MM.1S (cell line): ENCODE measurements around the gene HDAC1.

Experiments
- DNase-seq: peaks from one replicate; pipeline ENCODE4 v3.0.0-alpha.2; 2015
- H2AFZ ChIP-seq: fragments of 300-600 bp; sonication (generic); 2 replicates; pipeline ENCODE4 v1.6.0; 2016; ENCODE audit warnings: antibody characterized with exemption, low read length
- H3F3A ChIP-seq: fragments of 300-600 bp; sonication (generic); 2 replicates; pipeline ENCODE4 v1.6.1; 2016; ENCODE audit warnings: mild to moderate bottlenecking, antibody characterized with exemption, low read length, moderate library complexity, mixed read lengths; ENCODE audit not compliant: insufficient read depth
- H3K27ac ChIP-seq: fragments of 300-600 bp; sonication (generic); 2 replicates; pipeline ENCODE4 v1.5.1; 2016; ENCODE audit warnings: mild to moderate bottlenecking, low read length
- H3K27me3 ChIP-seq: fragments of 300-600 bp; sonication (generic); replicated peaks from 2 replicates; pipeline ENCODE4 v1.6.0; 2016; ENCODE audit warnings: low read length; ENCODE audit not compliant: insufficient read depth
- H3K36me3 ChIP-seq: fragments of 300-600 bp; sonication (generic); replicated peaks from 2 replicates; pipeline ENCODE4 v1.6.1; 2016; ENCODE audit warnings: mild to moderate bottlenecking, low read length, mixed read lengths; ENCODE audit not compliant: insufficient read depth
- H3K4me1 ChIP-seq: fragments of 300-600 bp; sonication (generic); 2 replicates; pipeline ENCODE4 v1.6.1; 2016; ENCODE audit warnings: low read length, mixed read lengths
- H3K4me2 ChIP-seq: fragments of 300-600 bp; sonication (generic); 2 replicates; pipeline ENCODE4 v1.6.0; 2016; ENCODE audit warnings: low read depth, low read length
- H3K4me3 ChIP-seq: fragments of 300-600 bp; sonication (generic); 2 replicates; pipeline ENCODE4 v1.5.1; 2016; ENCODE audit warnings: low read length, mixed read lengths
- H3K79me2 ChIP-seq: fragments of 300-600 bp; sonication (generic); 2 replicates; pipeline ENCODE4 v1.6.1; 2016; ENCODE audit warnings: mixed run types, low read length, mixed read lengths
- H3K9ac ChIP-seq: fragments of 300-600 bp; sonication (generic); 2 replicates; pipeline ENCODE4 v1.6.1; 2016; ENCODE audit warnings: low read length, mixed read lengths
- H3K9me2 ChIP-seq: fragments of 300-600 bp; sonication (generic); replicated peaks from 2 replicates; pipeline ENCODE4 v1.6.1; 2016; ENCODE audit warnings: mild to moderate bottlenecking, low read length, mixed read lengths; ENCODE audit not compliant: insufficient read depth
- H3K9me3 ChIP-seq: fragments of 300-600 bp; sonication (generic); replicated peaks from 2 replicates; pipeline ENCODE4 v1.6.1; 2016; ENCODE audit warnings: mild to moderate bottlenecking, low read length, mixed read lengths; ENCODE audit not compliant: insufficient read depth
- H4K20me1 ChIP-seq: fragments of 300-600 bp; sonication (generic); 2 replicates; pipeline ENCODE4 v1.6.1; 2016; ENCODE audit warnings: mild to moderate bottlenecking, low read length, moderate library complexity, mixed read lengths; ENCODE audit not compliant: insufficient read depth
- EZH2 ChIP-seq: fragments of 300-600 bp; sonication (generic); optimal IDR thresholded peaks from 2 replicates; pipeline ENCODE3; 2017; ENCODE audit warnings: low read depth, mild to moderate bottlenecking, antibody characterized with exemption, low read length, mixed read lengths
- EZH2phosphoT487 ChIP-seq: fragments of 300-600 bp; sonication (generic); IDR thresholded peaks from 2 replicates; pipeline ENCODE4 v1.6.1; 2018; ENCODE audit warnings: antibody characterized with exemption, low read length
- TF ChIP-seq, protein P1 (sequence below): fragments of 300-600 bp; sonication (generic); IDR thresholded peaks from 2 replicates; pipeline ENCODE4 v1.5.1; 2016; ENCODE audit warnings: antibody characterized with exemption, low read length, mixed read lengths

HDAC1 gene

DNA sequence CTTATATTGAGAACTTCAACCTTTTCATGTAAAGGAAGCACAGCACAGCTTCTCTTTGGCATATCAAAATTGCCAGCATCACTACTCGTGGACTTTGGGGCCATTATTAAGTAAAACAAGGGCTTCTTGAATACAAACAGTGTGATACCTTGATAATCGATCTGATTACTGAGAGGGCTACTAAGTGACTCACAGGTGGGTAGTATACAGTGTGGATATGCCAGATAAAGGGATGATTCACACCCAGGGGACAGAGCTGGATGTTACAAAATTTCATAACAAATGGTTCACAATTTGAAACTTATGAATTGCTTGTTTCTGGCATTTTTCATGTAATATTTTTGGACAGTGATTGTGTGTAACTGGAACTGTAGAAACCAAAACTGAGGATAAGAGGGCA, 15.4 kb downstream of the HDAC1 start:
- Histone ChIP-seq H3K4me2 (no peak overlapping the region), H3K36me3 (peaks cover 20% of the 10 kb centered on the region)
- no peak for DNase-seq

DNA sequence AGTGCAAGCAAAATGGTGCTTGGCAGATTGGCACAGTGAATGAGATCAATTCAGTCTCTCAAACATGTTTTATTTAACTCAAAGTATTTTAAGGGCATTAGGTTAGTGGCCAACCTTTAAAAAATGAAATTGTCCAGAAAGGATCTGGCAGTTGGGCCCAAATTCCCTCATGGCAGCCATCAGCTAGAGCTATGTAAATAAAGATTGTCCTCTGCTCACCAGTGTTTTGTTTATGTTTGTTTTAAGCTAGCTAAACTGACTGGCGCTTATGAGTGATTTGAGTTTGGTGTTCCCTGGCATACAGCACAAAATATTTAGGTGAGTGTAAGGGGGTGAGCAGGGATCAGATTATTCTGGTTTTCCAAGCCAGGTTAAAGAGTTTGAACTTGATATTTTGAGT, 18.1 kb downstream of the HDAC1 start:
- H3K9me3 ChIP-seq = no peaks in the 10 kb centered on the region
- peaks cover 95% of the 10 kb centered on the region for H3K79me2 ChIP-seq
- DNase-seq = no peak
- no peaks in the 10 kb centered on the region for H3K4me1 ChIP-seq
- no peaks in the 10 kb centered on the region for H3K9me2 ChIP-seq
- no peak overlapping the region for H3K4me3 ChIP-seq
- no peak overlapping the region for H3K4me2 ChIP-seq
- TF ChIP-seq, protein P1, sequence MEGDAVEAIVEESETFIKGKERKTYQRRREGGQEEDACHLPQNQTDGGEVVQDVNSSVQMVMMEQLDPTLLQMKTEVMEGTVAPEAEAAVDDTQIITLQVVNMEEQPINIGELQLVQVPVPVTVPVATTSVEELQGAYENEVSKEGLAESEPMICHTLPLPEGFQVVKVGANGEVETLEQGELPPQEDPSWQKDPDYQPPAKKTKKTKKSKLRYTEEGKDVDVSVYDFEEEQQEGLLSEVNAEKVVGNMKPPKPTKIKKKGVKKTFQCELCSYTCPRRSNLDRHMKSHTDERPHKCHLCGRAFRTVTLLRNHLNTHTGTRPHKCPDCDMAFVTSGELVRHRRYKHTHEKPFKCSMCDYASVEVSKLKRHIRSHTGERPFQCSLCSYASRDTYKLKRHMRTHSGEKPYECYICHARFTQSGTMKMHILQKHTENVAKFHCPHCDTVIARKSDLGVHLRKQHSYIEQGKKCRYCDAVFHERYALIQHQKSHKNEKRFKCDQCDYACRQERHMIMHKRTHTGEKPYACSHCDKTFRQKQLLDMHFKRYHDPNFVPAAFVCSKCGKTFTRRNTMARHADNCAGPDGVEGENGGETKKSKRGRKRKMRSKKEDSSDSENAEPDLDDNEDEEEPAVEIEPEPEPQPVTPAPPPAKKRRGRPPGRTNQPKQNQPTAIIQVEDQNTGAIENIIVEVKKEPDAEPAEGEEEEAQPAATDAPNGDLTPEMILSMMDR = no peak
- TF ChIP-seq EZH2phosphoT487 (no peak), EZH2 (no peak)
- no peak overlapping the region for H3K9ac ChIP-seq
- no peaks in the 10 kb centered on the region for H3K27me3 ChIP-seq
- H4K20me1 ChIP-seq = 0 out of 2 replicates have a peak, but pooled peaks cover 4% of the 10 kb centered on the region
- peaks cover 5% of the 10 kb centered on the region; the same call in 1 of the 2 replicates for H3K36me3 ChIP-seq
- H2AFZ ChIP-seq = no peak overlapping the region
- H3K27ac ChIP-seq = no peak overlapping the region
- H3F3A ChIP-seq = no peaks in the 10 kb centered on the region

More for the DNA sequence above, 15.4 kb downstream of the HDAC1 start:
- no peak for TF ChIP-seq EZH2
- no peak for TF ChIP-seq EZH2phosphoT487
- TF ChIP-seq, protein P1 = no peak
- Histone ChIP-seq H3K9ac (no peak overlapping the region), H4K20me1 (no peaks in the 10 kb centered on the region), H3K4me1 (no peaks in the 10 kb centered on the region), H3K79me2 (peaks cover 98% of the 10 kb centered on the region), H3K27me3 (no peaks in the 10 kb centered on the region), H3F3A (no peaks in the 10 kb centered on the region), H3K9me2 (no peaks in the 10 kb centered on the region), H2AFZ (no peak overlapping the region), H3K27ac (no peak overlapping the region), H3K4me3 (no peak overlapping the region), H3K9me3 (no peaks in the 10 kb centered on the region)

DNA sequence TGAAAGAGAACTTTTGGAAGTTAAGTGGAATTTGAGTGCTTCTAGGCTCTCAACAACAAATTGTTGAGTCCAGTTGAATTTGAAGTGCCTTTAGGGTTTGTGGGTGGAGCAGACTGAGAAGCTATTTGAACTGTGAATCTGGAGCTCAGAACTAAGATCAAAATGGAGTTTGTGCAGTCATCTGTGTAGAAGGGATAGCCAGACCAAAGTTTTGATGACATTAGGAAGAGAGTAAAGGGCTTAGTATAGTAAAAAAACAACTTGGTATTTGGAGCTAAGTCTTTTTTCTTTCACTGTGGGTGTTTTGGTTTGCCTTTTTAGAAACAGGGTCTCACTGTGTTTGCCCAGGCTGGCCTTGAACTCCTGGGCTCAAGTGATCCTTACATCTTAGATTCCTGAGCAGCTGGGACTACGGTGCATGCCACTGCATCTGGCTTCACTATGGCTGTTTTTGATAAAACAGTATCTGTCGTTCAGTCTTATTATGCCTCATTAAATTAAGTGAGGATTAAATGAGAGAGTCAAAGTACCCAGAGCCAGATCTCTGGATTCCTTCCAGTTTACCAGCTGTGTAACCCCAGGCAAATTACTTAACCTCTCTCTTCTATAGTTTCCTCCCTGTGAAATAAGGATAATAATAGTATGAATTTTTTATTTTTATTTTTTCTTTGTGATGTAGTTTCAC, 20.0 kb downstream of the HDAC1 start:
- H3K36me3 ChIP-seq = no peaks in the 10 kb centered on the region
- TF ChIP-seq EZH2phosphoT487 = no peak
- TF ChIP-seq, protein P1 = no peak

More for the DNA sequence above, 20.0 kb downstream of the HDAC1 start:
- Histone ChIP-seq H3K9me2 (no peaks in the 10 kb centered on the region), H3K9ac (no peak overlapping the region), H3K4me3 (no peak overlapping the region), H4K20me1 (0 out of 2 replicates have a peak, but pooled peaks cover 4% of the 10 kb centered on the region), H3K4me2 (no peak overlapping the region), H3K9me3 (no peaks in the 10 kb centered on the region), H3K27ac (no peak overlapping the region), H3K4me1 (no peaks in the 10 kb centered on the region), H3K27me3 (no peaks in the 10 kb centered on the region), H3F3A (no peaks in the 10 kb centered on the region), H3K79me2 (peaks cover 85% of the 10 kb centered on the region), H2AFZ (no peak overlapping the region)
- no peak for DNase-seq
